ENCODE measurements around the gene PURA. TPM values are rescaled to one million over a fixed set of nuclear protein-coding genes. Genes with fewer than 3 reads are reported as not detected.

PURA gene
- total RNA-seq, 1 experiment from 2014 or later: 9.5 TPM

DNA sequence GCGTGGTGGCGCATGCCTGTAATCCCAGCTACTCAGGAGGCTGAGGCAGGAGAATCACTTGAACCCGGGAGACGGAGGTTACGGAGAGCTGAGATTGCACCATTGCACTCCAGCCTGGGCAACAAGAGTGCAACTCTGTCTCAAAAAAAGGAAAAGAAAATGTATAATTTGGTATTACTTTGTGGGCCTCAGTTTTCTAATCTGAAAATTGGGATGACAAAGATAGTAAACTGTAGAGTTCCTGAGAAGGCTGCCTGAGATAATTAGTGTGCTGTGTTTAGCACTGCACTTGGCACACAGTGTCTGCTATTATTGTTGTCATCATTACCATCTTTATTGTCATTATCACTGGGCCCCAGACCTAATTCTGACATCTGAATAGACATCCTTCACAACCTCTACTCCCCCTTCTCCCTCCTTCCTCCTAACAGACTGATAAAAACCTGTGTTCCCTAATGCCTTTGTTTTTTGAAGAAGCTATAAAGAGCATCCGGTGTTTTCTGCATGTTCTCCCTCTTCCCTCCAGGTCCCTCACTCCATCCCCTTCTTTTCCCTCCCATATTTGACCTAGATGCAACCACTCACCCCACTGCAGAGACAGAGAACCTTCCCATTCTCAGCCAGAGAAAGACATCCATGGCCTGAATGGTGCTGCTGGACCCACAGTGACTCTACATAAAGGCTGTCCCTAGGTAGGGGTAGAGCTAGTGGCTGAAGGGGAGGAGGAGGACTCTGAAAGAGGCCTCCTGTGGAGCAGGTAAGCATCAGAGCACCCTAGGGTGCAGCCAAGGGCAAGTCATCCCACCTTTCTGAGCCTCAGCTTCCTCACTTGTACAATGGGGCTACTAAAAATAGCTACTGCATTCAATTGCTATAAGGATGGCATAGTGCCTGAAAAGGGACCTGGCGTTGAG lies 45.4 kb downstream of the PURA start:
- no peaks in the 10 kb centered on the region for H3K27me3 ChIP-seq (replicated peaks; ENCODE audit: insufficient read depth, low read depth, low read length, poor library complexity)
- no peaks in the 10 kb centered on the region for H3K36me3 ChIP-seq (ENCODE audit: insufficient read depth, low read length, poor library complexity, severe bottlenecking)
- POLR2A ChIA-PET (ENCODE audit: low non-redundant PET): interaction anchor here (0.5 kb wide), 1 partner anchor 189 kb away, joined by 3 read pairs; no protein-coding TSS in a partner anchor
- TF ChIP-seq, protein P1, sequence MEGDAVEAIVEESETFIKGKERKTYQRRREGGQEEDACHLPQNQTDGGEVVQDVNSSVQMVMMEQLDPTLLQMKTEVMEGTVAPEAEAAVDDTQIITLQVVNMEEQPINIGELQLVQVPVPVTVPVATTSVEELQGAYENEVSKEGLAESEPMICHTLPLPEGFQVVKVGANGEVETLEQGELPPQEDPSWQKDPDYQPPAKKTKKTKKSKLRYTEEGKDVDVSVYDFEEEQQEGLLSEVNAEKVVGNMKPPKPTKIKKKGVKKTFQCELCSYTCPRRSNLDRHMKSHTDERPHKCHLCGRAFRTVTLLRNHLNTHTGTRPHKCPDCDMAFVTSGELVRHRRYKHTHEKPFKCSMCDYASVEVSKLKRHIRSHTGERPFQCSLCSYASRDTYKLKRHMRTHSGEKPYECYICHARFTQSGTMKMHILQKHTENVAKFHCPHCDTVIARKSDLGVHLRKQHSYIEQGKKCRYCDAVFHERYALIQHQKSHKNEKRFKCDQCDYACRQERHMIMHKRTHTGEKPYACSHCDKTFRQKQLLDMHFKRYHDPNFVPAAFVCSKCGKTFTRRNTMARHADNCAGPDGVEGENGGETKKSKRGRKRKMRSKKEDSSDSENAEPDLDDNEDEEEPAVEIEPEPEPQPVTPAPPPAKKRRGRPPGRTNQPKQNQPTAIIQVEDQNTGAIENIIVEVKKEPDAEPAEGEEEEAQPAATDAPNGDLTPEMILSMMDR (conservative IDR thresholded peaks at IDR 0.05; ENCODE audit: low read depth, low read length): no peak
- TF ChIP-seq EZH2 (IDR thresholded peaks at IDR 0.05; ENCODE audit: borderline replicate concordance, low read depth, low read length, poor library complexity, severe bottlenecking): no peak
- no peak overlapping the region for H3K4me3 ChIP-seq (ENCODE audit: low read depth, low read length, poor library complexity, severe bottlenecking)
- BruUV-seq (replicated peaks): no TSS peak
- CTCF ChIA-PET: interaction anchor here (1.2 kb wide), 1 partner anchor 87 kb away, joined by 3 read pairs; no protein-coding TSS in a partner anchor
- DNase-seq (ENCODE audit: low spot score): no peak
- peaks cover 6% of the 10 kb centered on the region for H3K4me1 ChIP-seq (ENCODE audit: insufficient read depth, low read length, poor library complexity, severe bottlenecking)
- intact Hi-C loops (cut with micrococcal nuclease; ENCODE audit: unreplicated experiment): loop anchor here (10.0 kb wide), 1 partner anchor 194 kb away; no protein-coding TSS in a partner anchor
- H3K27ac ChIP-seq (ENCODE audit: low read depth, low read length, poor library complexity, severe bottlenecking): no peak overlapping the region
- H3K9me3 ChIP-seq (ENCODE audit: low read depth, low read length, poor library complexity, severe bottlenecking): no peaks in the 10 kb centered on the region

GRCh38 chr5:140162275-140162674 lies 48.4 kb downstream of the PURA start:
- H3K27me3 ChIP-seq (replicated peaks; ENCODE audit: insufficient read depth, low read depth, low read length, poor library complexity): no peaks in the 10 kb centered on the region
- TF ChIP-seq EZH2 (IDR thresholded peaks at IDR 0.05; ENCODE audit: borderline replicate concordance, low read depth, low read length, poor library complexity, severe bottlenecking): no peak
- TF ChIP-seq, protein P1 (conservative IDR thresholded peaks at IDR 0.05; ENCODE audit: low read depth, low read length): no peak
- no TSS peak for BruUV-seq (replicated peaks)
- ChIA-PET CTCF (no interaction called here), POLR2A (ENCODE audit: low non-redundant PET) (no interaction called here)
- intact Hi-C loops (cut with micrococcal nuclease; ENCODE audit: unreplicated experiment): no loop called here
- no peaks in the 10 kb centered on the region for H3K9me3 ChIP-seq (ENCODE audit: low read depth, low read length, poor library complexity, severe bottlenecking)
- H3K36me3 ChIP-seq (ENCODE audit: insufficient read depth, low read length, poor library complexity, severe bottlenecking): no peaks in the 10 kb centered on the region
- H3K27ac ChIP-seq (ENCODE audit: low read depth, low read length, poor library complexity, severe bottlenecking): no peak overlapping the region
- H3K4me1 ChIP-seq (ENCODE audit: insufficient read depth, low read length, poor library complexity, severe bottlenecking): no peaks in the 10 kb centered on the region
- H3K4me3 ChIP-seq (ENCODE audit: low read depth, low read length, poor library complexity, severe bottlenecking): no peak overlapping the region
- DNase-seq (ENCODE audit: low spot score): no peak

DNA sequence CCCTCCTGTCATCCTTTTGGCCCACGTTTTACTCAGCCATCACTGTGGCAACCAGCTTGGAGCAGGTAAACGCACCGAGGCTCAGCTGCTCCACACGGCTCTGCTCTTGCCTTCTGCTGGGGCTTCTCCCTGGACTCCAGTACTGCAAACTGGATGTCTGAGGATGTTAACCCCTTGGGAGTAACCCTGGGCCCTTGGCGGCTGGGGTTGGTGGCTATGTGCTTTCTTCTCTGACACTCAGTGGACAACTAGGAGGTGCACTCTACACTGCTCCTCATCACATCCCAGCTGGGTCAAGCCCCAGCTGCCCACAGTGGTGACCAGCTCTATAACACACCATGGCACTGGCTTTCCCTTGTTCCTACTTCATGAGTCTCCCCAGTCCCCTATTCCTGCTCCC lies 48.9 kb downstream of the PURA start:
- H3K4me3 ChIP-seq (ENCODE audit: low read depth, low read length, poor library complexity, severe bottlenecking): no peak overlapping the region
- ChIA-PET POLR2A (ENCODE audit: low non-redundant PET) (no interaction called here), CTCF (no interaction called here)
- H3K36me3 ChIP-seq (ENCODE audit: insufficient read depth, low read length, poor library complexity, severe bottlenecking): no peaks in the 10 kb centered on the region
- DNase-seq (ENCODE audit: low spot score): no peak
- no TSS peak for BruUV-seq (replicated peaks)
- H3K4me1 ChIP-seq (ENCODE audit: insufficient read depth, low read length, poor library complexity, severe bottlenecking): no peaks in the 10 kb centered on the region
- no peaks in the 10 kb centered on the region for H3K9me3 ChIP-seq (ENCODE audit: low read depth, low read length, poor library complexity, severe bottlenecking)
- no peak overlapping the region for H3K27ac ChIP-seq (ENCODE audit: low read depth, low read length, poor library complexity, severe bottlenecking)
- TF ChIP-seq, protein P1 (conservative IDR thresholded peaks at IDR 0.05; ENCODE audit: low read depth, low read length): no peak
- TF ChIP-seq EZH2 (IDR thresholded peaks at IDR 0.05; ENCODE audit: borderline replicate concordance, low read depth, low read length, poor library complexity, severe bottlenecking): no peak
- no peaks in the 10 kb centered on the region for H3K27me3 ChIP-seq (replicated peaks; ENCODE audit: insufficient read depth, low read depth, low read length, poor library complexity)
- intact Hi-C loops (cut with micrococcal nuclease; ENCODE audit: unreplicated experiment): no loop called here

Measured in A673 (cell line).